ENCODE measurements around the gene DEPDC1.

Gene DEPDC1

GRCh38 chr1:68496680-68497357, at the start of gene DEPDC1 (continued):
- no peak for TF ChIP-seq ZNF138 (tag by site-specific recombination; IDR thresholded peaks at IDR 0.05; ENCODE audit: borderline replicate concordance)
- no peak for TF ChIP-seq ZNF791 (tag by site-specific recombination; IDR thresholded peaks at IDR 0.05)
- no peak for TF ChIP-seq ZNF16 (tag by site-specific recombination; IDR thresholded peaks at IDR 0.05; ENCODE audit: low read depth)
- TF ChIP-seq ZXDB (tag by site-specific recombination; IDR thresholded peaks at IDR 0.05) = peak; percentile 85
- TF ChIP-seq ZNF560 (tag by site-specific recombination; IDR thresholded peaks at IDR 0.05; ENCODE audit: borderline replicate concordance) = no peak
- TF ChIP-seq BCL11B (tag by site-specific recombination; IDR thresholded peaks at IDR 0.05; ENCODE audit: low read depth) = peak; percentile 66; the same call in 1 of the 2 replicates
- peak; percentile 53; the same call in 1 of the 2 replicates for TF ChIP-seq ZNF391 (tag by site-specific recombination; IDR thresholded peaks at IDR 0.05; ENCODE audit: borderline replicate concordance, low read depth)
- no peak for TF ChIP-seq ZNF280D (tag by site-specific recombination; IDR thresholded peaks at IDR 0.05)
- TF ChIP-seq ZNF610 (tag by site-specific recombination; IDR thresholded peaks at IDR 0.05; ENCODE audit: borderline replicate concordance) = peak; percentile 81; the same call in 1 of the 2 replicates
- TF ChIP-seq PATZ1 (tag by site-specific recombination; IDR thresholded peaks at IDR 0.05) = peak; percentile 85
- no peak for TF ChIP-seq SCRT1 (tag by site-specific recombination; IDR thresholded peaks at IDR 0.05; ENCODE audit: borderline replicate concordance)
- TF ChIP-seq SETDB1 (IDR thresholded peaks at IDR 0.05; ENCODE audit: insufficient read length, low read length) = no peak
- TF ChIP-seq ZSCAN23 (tag by site-specific recombination; IDR thresholded peaks at IDR 0.05) = 0 out of 2 replicates have a peak, but pooled peaks have one; percentile 28
- no peak for TF ChIP-seq ZNF518A (tag by site-specific recombination; conservative IDR thresholded peaks at IDR 0.05; ENCODE audit: low read depth)
- no peak for TF ChIP-seq ZNF302 (tag by site-specific recombination; IDR thresholded peaks at IDR 0.05; ENCODE audit: low read depth)
- TF ChIP-seq ZNF558 (tag by site-specific recombination; IDR thresholded peaks at IDR 0.05) = no peak
- no peak for TF ChIP-seq RBAK (tag by site-specific recombination; IDR thresholded peaks at IDR 0.05)
- no peak for TF ChIP-seq ZFHX2 (tag by site-specific recombination; conservative IDR thresholded peaks at IDR 0.05)
- no peak for TF ChIP-seq ZBTB44 (tag by site-specific recombination; IDR thresholded peaks at IDR 0.05)
- TF ChIP-seq ZNF48 (tag by site-specific recombination; IDR thresholded peaks at IDR 0.05) = no peak
- TF ChIP-seq HOXD13 (CRISPR knock-in tag; IDR thresholded peaks at IDR 0.05; ENCODE audit: borderline replicate concordance) = no peak
- TF ChIP-seq ZBTB26 (tag by site-specific recombination; optimal IDR thresholded peaks at IDR 0.05) = peak; percentile 77
- TF ChIP-seq ZNF341 (tag by site-specific recombination; IDR thresholded peaks at IDR 0.05; ENCODE audit: low read depth) = peak; percentile 56
- TF ChIP-seq ZBTB20 (tag by site-specific recombination; IDR thresholded peaks at IDR 0.05) = peak; percentile 25; the same call in 1 of the 2 replicates
- no peak for TF ChIP-seq ZNF175 (tag by site-specific recombination; IDR thresholded peaks at IDR 0.05)
- TF ChIP-seq OSR2 (tag by site-specific recombination; IDR thresholded peaks at IDR 0.05) = no peak; the same call in 1 of the 2 replicates

Measured in HEK293 (cell line).